Measurements from ENCODE around the gene RPS29. TPM values are rescaled to one million over a fixed set of nuclear protein-coding genes. Genes with fewer than 3 reads are reported as not detected.

Gene RPS29
- total and polyA plus RNA-seq, 2 of the 13 experiments (the other 11 are each of a cell fraction or from before 2014, with no cell fraction given): 4,303 to 8,215 TPM

GRCh38 chr14:49612251-49612650 lies 26.1 kb upstream of the RPS29 start:
- POLR2A ChIA-PET: interaction anchor here (2.3 kb wide), 1 partner anchor 9 kb away, joined by 14 read pairs; the partner anchor contains the start of genes MGAT2 and RPL36AL
- no TSS peak for BruUV-seq (replicated peaks)
- H3K4me2 ChIP-seq (ENCODE audit: low read depth, low read length): no peak overlapping the region

GRCh38 chr14:49607583-49607982 lies 21.4 kb upstream of the RPS29 start:
- intact Hi-C loops (cut with micrococcal nuclease; ENCODE audit: unreplicated experiment) (no loop called here), in situ Hi-C loops (cut with HindIII; ENCODE audit: extremely low pct_ligation_motif_present, low pct_unique_long_range_greater_than_20kb) (no loop called here)
- BruUV-seq (replicated peaks): no TSS peak
- Histone ChIP-seq H3K27ac (ENCODE audit: extremely low read length, insufficient read depth, low read length) (no peak overlapping the region), H4K20me1 (ENCODE audit: insufficient read depth, low read length) (no peaks in the 10 kb centered on the region), H3K27me3 (ENCODE audit: control insufficient read depth in 1 of 2, insufficient read depth in 2 of 2, low read length in 2 of 2) (no peaks in the 10 kb centered on the region), H3K9ac (ENCODE audit: insufficient read depth, low read depth, low read length) (no peak overlapping the region), H3K79me2 (ENCODE audit: insufficient read depth, low read length) (no peaks in the 10 kb centered on the region), H3K9me3 (ENCODE audit: low read length) (no peaks in the 10 kb centered on the region), H3K4me1 (ENCODE audit: insufficient read depth, low read length) (peaks cover 12% of the 10 kb centered on the region), H3K36me3 (replicated peaks in 1 of 2; ENCODE audit: control insufficient read depth in 1 of 2, insufficient read depth in 2 of 2, low read length in 2 of 2) (peaks cover 1 to 19% of the 10 kb centered on the region in 2 experiments; a peak in 4 of 5 replicates), H3K4me3 (replicated peaks in 1 of 3; ENCODE audit: insufficient read depth in 1 of 3, low read depth in 2 of 3, low read length in 3 of 3) (no peak overlapping the region), H3K4me2 (ENCODE audit: low read depth, low read length) (no peak overlapping the region), H2AFZ (ENCODE audit: low read length) (no peak overlapping the region)
- ATAC-seq (no peak), FAIRE-seq (no peak), DNase-seq (ENCODE audit: low spot score) (no peak)
- POLR2A ChIA-PET: interaction anchor here (3.1 kb wide), 1 partner anchor 13 kb away, joined by 11 read pairs; the partner anchor contains the start of genes MGAT2 and RPL36AL
- TF ChIP-seq, protein P1, sequence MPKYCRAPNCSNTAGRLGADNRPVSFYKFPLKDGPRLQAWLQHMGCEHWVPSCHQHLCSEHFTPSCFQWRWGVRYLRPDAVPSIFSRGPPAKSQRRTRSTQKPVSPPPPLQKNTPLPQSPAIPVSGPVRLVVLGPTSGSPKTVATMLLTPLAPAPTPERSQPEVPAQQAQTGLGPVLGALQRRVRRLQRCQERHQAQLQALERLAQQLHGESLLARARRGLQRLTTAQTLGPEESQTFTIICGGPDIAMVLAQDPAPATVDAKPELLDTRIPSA (CRISPR knock-in tag; IDR thresholded peaks at IDR 0.05; ENCODE audit: borderline replicate concordance): no peak
- TF ChIP-seq ZNF235 (CRISPR knock-in tag; IDR thresholded peaks at IDR 0.05; ENCODE audit: borderline replicate concordance) (no peak), FOXA1 (IDR thresholded peaks at IDR 0.05) (no peak), FOXA1 (CRISPR knock-in tag; IDR thresholded peaks at IDR 0.05) (no peak), GPN1 (CRISPR knock-in tag; IDR thresholded peaks at IDR 0.05; ENCODE audit: borderline replicate concordance) (no peak), ATF2 (CRISPR knock-in tag; IDR thresholded peaks at IDR 0.05) (no peak), MLLT10 (CRISPR knock-in tag; IDR thresholded peaks at IDR 0.05) (no peak), SMC3 (IDR thresholded peaks at IDR 0.05; ENCODE audit: low read length) (no peak), STAT5B (CRISPR knock-in tag; IDR thresholded peaks at IDR 0.05) (no peak), ZNF768 (CRISPR knock-in tag; IDR thresholded peaks at IDR 0.05) (no peak)
- TF ChIP-seq, protein P2, sequence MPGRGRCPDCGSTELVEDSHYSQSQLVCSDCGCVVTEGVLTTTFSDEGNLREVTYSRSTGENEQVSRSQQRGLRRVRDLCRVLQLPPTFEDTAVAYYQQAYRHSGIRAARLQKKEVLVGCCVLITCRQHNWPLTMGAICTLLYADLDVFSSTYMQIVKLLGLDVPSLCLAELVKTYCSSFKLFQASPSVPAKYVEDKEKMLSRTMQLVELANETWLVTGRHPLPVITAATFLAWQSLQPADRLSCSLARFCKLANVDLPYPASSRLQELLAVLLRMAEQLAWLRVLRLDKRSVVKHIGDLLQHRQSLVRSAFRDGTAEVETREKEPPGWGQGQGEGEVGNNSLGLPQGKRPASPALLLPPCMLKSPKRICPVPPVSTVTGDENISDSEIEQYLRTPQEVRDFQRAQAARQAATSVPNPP (CRISPR knock-in tag; IDR thresholded peaks at IDR 0.05): no peak
- CTCF ChIA-PET (ENCODE audit: low intra/inter-chr PET ratio, low total read pairs): no interaction called here
- WGBS (ENCODE audit: low lambda C conversion rate): 98% methylated on average over 6 of the region's 6 CpGs

More at GRCh38 chr14:49612251-49612650, 26.1 kb upstream of the RPS29 start:
- no peaks in the 10 kb centered on the region for H3K9me3 ChIP-seq (ENCODE audit: low read length)
- no peak for FAIRE-seq
- no peak overlapping the region for H2AFZ ChIP-seq (ENCODE audit: low read length)
- H3K4me3 ChIP-seq (replicated peaks in 1 of 3; ENCODE audit: insufficient read depth in 1 of 3, low read depth in 2 of 3, low read length in 3 of 3): no peak overlapping the region
- peaks cover 13% of the 10 kb centered on the region for H3K4me1 ChIP-seq (ENCODE audit: insufficient read depth, low read length)
- 96% methylated on average over 4 of the region's 4 CpGs for WGBS (ENCODE audit: low lambda C conversion rate)
- TF ChIP-seq PAX8 (CRISPR knock-in tag; IDR thresholded peaks at IDR 0.05; ENCODE audit: borderline replicate concordance) (no peak), HNRNPL (IDR thresholded peaks at IDR 0.05; ENCODE audit: low read depth, low read length) (no peak), YEATS2 (CRISPR knock-in tag; IDR thresholded peaks at IDR 0.05; ENCODE audit: borderline replicate concordance) (no peak)
- TF ChIP-seq, protein P3, sequence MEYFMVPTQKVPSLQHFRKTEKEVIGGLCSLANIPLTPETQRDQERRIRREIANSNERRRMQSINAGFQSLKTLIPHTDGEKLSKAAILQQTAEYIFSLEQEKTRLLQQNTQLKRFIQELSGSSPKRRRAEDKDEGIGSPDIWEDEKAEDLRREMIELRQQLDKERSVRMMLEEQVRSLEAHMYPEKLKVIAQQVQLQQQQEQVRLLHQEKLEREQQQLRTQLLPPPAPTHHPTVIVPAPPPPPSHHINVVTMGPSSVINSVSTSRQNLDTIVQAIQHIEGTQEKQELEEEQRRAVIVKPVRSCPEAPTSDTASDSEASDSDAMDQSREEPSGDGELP (IDR thresholded peaks at IDR 0.05; ENCODE audit: borderline replicate concordance, low read depth): no peak
- H3K36me3 ChIP-seq (replicated peaks in 1 of 2; ENCODE audit: control insufficient read depth in 1 of 2, insufficient read depth in 2 of 2, low read length in 2 of 2): peaks cover 1 to 10% of the 10 kb centered on the region in 2 experiments; a peak in 1 of 5 replicates
- DNase-seq (ENCODE audit: low spot score): no peak
- no peaks in the 10 kb centered on the region for H3K27me3 ChIP-seq (ENCODE audit: control insufficient read depth in 1 of 2, insufficient read depth in 2 of 2, low read length in 2 of 2)
- CTCF ChIA-PET (ENCODE audit: low intra/inter-chr PET ratio, low total read pairs): no interaction called here
- intact Hi-C loops (cut with micrococcal nuclease; ENCODE audit: unreplicated experiment) (no loop called here), in situ Hi-C loops (cut with HindIII; ENCODE audit: extremely low pct_ligation_motif_present, low pct_unique_long_range_greater_than_20kb) (no loop called here)
- no peak overlapping the region for H3K27ac ChIP-seq (ENCODE audit: extremely low read length, insufficient read depth, low read length)
- ATAC-seq: no peak
- no peaks in the 10 kb centered on the region for H3K79me2 ChIP-seq (ENCODE audit: insufficient read depth, low read length)
- no peaks in the 10 kb centered on the region; the same call in 1 of the 2 replicates for H4K20me1 ChIP-seq (ENCODE audit: insufficient read depth, low read length)
- H3K9ac ChIP-seq (ENCODE audit: insufficient read depth, low read depth, low read length): no peak overlapping the region
